GM19455 (cell line): ENCODE results near the gene DTD2.

Experiments
- ATAC-seq: cut with Tn5 transposase; IDR thresholded peaks from one replicate; pipeline ENCODE4 v1.9.1; 2021; ENCODE audit not compliant: unreplicated experiment

The DTD2 gene

DNA sequence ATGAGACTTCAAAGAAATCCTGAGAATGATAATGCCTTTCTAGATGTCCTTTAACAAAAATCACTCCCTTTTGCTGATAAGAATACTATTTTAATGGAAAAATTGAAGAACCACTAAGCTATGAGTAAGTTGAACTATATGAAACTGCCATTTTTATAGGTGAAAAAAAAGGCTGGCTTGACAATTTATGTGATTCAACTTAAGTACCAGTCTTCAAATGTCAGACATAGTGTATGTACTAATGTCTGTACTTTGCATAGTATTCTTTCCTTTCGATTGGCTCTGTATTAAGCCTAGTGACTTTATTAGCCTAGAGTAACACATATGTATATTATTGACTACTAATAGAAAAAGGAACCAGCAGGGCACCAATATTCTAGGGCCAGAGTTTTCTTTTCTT, 48.9 kb downstream of the DTD2 start:
- no peak for ATAC-seq

- ATAC-seq: no peak
These were observed 51.6 kb downstream of the DTD2 start for GRCh38 chr14:31405599-31406232.

DNA sequence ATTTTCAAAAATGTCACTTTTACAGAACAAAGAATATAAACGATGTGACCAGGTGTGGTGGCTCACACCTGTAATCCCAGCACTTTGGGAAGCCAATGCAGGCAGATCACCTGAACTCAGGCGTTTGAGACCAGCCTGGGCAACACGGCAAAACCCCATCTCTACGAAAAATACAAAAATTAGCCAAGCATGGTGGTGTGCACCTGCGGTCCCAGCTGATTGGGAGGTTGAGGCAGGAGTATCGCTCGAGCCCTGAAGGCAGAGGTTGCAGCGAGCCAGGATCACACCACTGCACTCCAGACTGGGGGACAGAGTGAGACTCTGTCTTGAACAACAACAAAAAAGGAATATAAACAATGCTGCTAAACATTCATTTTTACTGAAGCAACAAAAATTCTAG, 52.2 kb downstream of the DTD2 start:
- no peak for ATAC-seq

DNA sequence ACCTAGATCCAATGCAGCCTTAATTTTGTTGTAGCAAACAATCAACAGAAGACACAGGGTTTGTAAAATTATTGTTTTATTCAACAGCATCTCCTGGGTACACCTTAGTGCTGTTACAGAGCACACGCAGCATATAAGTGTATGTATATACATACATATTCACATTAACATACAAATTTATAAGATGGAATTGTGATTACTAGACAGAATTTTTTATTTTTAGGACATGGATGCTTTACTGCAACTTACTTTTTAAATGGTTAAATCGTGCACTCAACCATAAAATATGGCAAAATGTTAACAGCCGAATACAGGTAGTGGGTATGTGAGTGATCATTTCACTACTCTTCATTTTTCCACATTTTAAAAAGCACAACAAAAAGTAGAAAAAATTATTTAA, 53.6 kb downstream of the DTD2 start:
- no peak for ATAC-seq

DNA sequence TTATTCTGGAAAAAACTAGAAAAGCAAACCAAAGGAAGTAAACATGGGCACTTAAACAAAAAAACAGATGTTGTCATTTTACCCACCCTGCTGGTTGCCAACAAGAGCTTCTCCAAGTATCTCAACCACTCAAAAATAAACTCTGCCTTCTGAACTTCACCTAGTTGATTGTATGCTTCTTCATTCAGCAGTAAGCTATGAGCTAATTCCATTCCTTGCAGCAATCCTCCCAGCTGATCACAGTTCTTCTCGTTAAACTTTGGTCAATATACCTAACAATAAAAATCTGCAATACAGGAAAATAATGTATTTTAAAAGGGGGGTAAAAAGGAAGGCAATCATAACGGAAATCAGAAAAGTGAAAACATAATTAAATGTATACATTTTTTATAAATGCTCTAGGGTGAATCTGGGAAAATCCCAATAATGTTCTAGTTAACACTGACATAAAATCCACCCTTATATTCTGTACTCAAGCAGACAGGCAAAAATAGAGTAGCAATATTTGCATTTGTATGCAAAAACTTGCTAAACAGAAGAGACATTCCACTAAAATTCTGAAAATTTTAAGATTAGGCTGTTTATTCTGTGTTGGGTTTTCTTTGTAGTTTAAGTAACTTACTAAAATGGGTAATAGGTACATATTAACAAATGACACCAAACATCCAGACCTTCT, 54.4 kb downstream of the DTD2 start:
- no peak for ATAC-seq

DNA sequence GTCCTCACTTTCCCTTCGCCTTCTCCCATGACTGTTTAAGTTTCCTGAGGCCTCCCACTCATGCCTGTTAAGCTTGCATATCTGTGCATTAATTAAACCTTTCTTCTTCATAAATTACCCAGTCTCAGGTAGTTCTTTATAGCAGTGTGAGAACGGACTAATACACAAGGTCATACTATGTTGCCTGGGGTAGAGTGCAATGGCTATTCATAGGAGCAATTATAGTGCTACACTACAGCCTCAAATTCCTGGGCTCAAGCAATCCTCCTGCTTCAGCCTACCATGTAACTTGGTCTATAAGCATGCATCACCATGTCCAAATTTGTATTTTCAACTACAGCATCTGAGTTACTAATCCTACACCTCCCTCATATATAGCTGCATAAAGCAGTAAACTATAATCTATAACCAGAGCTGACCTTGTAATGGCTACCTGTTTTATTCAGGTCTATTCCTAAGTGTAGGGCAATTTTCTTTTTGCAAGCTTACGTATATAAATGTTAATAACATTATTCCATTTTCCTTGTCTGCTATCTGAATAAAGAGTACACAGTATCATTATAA, 55.9 kb downstream of the DTD2 start:
- ATAC-seq: no peak

- ATAC-seq: no peak
These were observed 57.2 kb downstream of the DTD2 start for GRCh38 chr14:31400031-31400638.
